Tibial nerve (tissue), 4 donors: Measurements from ENCODE around the gene CDK2.
"Not testable (repeated sequence)": the region's sequence is repeated elsewhere in the genome, so short reads cannot be mapped to it uniquely, and the experiment has no call there.

Experiments
- CTCF ChIP-seq, 5 experiments: fragments of 200-600 bp in 3 of 5; fragments of 450-650 bp in 2 of 5; sonication (generic) in 3 of 5; IDR thresholded peaks; one replicate each; pipeline ENCODE4 v1.5.1; 2016 to 2019; ENCODE audit warnings: antibody characterized with exemption in 5 of 5, mild to moderate bottlenecking in 3 of 5, moderate library complexity in 2 of 5
- EP300 ChIP-seq, 2 donors: sonication (generic); formaldehyde crosslinking; IDR thresholded peaks; one replicate each; pipeline ENCODE4 v1.6.1; 2017; ENCODE audit warnings: antibody characterized with exemption in 2 of 2, mild to moderate bottlenecking in 1 of 2
- POLR2A ChIP-seq, 2 donors: fragments of 450-650 bp; IDR thresholded peaks; one replicate each; pipeline ENCODE4 v1.6.1; 2017; ENCODE audit warnings: antibody characterized with exemption in 2 of 2, mild to moderate bottlenecking in 2 of 2, moderate library complexity in 2 of 2

- not testable (repeated sequence) for TF ChIP-seq CTCF, POLR2A, EP300 (IDR thresholded peaks at IDR 0.05)
Measured at GRCh38 chr12:55999999-56000540, 33.4 kb downstream of the CDK2 start.
